Stimulated activated CD4-positive, alpha-beta T cell treated with anti-CD3 and anti-CD28 coated beads, TNF-alpha, amount 100 ng/mL, for 1 hour (primary cell): ENCODE measurements around the gene BAIAP2L1.
A peak's percentile ranks its signal among the peaks of the same experiment; 100 is the strongest.

Experiments used
- DNase-seq, 3 donors: peaks; one replicate each; pipeline ENCODE4 v3.0.0-alpha.2; 2020; ENCODE audit warnings: low read depth in 3 of 3, low spot score in 1 of 3

BAIAP2L1 gene

DNA sequence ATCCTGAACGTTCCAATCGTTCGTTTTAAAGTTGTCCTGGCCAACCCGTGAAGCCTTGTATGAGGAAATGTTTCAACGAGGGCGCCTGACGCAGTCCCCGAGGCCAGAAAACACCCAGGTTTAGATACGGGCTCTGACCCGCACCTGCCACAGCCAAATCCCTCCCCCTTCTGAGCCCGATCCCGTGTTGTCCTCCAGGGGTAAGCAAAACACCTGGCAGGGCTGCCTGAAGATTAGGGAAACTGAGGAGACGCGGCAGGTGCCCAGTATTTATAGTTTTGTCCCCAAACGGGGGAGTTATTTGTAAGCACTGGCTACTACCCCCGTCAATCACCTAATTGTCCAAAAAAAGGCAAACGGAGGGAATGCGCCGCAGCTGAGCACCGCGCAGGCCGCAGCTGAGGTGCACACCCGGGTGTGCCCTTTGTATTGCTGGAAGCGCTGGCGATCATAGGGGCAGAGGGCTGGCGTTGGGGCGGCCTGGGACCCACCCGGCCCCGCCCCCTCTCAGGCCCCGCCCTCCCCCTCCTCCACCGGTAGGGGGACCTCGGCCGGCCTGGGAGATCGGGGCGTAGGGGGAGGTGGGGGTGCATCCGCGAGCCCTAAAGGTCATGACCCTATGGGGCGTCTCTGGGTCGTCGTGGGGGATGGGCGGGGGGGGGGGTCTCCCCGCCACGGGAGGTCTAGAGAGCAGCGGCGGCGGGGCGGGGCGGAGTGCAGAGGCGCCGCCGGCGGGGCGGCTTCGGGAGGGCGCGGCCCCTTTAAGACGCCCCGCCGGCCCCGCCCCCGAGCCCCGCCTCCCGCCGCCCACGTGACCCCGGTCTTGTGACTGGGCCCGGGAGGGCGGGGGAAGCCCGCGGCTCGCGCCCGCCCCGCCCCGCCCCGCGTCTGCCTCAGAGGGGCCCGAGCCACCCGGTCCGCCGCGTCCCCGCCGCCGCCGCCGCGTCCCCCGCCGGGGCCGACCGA, 119.8 kb downstream of the BAIAP2L1 start, which contains the start of gene BRI3:
Gene BRI3, plus strand, starts transcription at position 896 of the 966 bp plus-strand sequence. CDS start 110 bp downstream, outside the sequence.
- peak; percentile 81 to 96 (median 83) for DNase-seq

GRCh38 chr7:98280296-98280695, 120.6 kb downstream of the BAIAP2L1 start:
- DNase-seq, result no peak

DNA sequence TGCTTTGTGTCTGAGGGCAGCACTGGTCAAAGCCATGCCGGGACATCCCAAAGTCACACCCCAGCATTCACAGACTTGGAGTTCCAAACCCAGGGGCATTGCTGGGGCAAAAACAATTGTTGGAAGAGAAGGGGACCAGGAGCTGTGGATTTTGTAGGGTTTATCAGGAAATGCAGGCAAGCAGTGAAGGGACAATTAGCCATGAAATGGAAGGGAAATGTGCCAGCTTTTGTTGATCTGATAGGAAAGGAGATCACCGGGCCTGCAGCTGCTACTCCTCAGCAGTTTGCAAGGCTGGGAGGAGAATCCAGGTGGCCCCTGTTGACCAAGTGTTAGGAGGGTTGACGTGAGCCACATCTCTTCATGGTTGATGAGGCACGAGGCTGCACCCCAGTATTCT, 122.0 kb downstream of the BAIAP2L1 start:
- no peak for DNase-seq

DNA sequence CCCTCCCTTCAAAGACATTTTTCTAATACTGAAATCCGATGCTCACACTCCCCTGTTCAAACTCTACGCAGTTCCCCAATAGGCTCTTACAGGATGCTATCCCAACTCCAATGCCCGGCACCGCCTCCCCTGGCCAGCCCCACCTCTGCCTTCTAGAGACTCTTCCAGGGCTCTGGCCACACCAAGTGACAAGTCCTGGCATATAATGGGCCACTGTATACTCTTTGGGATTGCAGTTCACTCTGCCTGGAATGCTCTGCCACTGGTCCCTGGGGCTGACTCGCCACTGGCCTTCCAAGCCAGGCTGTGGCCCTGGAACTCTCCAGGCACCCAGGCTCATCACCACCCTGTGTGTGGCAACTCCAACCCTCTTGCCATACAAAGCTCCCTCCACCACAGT, 122.5 kb downstream of the BAIAP2L1 start:
- no peak for DNase-seq

- no peak for DNase-seq
Observed at GRCh38 chr7:98276241-98276761, 124.6 kb downstream of the BAIAP2L1 start.

GRCh38 chr7:98267303-98267702, 133.6 kb downstream of the BAIAP2L1 start:
- DNase-seq, result no peak

DNA sequence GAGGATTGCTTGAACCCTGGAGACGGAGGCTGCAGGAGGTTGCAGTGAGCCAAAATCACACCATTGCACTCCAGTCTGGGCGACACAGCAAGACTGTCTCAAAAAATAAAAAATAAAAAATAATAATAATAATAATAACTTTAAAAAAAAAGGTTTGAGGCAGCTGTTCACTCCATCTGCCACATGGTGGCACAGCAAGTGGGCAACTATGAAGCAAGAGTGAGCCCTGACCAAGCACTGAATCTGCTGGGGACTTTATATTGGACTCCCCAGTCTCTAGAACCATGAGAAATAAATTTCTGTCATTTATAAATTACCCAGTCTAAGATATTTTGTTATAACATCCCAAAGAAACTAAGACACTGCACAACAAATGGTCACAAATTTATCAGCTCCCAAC, 134.1 kb downstream of the BAIAP2L1 start:
- no peak for DNase-seq

DNA sequence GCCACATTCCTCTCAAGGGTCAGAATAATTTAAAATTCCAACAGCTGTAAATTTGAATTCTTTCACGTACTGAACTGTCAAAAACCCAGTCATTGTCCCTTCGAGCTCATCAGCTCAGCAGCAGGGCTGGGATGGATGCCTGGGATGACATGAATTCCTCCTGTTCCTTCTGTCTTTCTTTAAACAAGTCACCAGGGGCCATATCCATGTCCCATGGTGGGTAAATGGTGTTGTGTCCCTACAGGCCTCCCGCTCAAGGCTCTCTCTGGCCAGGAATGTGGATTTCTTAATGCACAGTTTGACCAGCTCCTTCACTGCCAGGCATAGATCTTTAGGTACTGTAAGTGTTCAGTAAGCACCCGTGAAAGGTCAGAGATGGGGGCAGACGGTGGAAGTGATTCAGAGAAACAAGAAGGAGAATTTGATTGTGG, 135.0 kb downstream of the BAIAP2L1 start:
- no peak for DNase-seq

DNA sequence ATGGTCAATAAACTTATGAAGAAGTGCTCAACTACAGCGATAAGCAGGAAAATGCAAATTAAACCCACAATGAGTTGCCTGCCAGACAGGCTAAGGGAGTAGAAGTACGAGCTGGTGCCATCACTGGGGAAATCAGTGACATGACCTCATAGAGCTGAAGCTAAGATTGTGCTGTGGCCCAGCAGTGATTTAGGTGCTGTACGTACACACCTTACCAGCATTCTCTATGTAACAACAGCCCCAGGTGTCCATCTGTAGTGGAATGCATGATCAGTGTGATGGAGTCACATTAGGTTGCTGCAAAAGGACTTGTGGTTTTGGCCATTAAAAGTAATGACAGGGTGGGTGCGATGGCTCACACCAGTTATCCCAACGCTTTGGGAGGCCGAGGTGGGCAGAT, 143.2 kb downstream of the BAIAP2L1 start:
- no peak for DNase-seq

DNA sequence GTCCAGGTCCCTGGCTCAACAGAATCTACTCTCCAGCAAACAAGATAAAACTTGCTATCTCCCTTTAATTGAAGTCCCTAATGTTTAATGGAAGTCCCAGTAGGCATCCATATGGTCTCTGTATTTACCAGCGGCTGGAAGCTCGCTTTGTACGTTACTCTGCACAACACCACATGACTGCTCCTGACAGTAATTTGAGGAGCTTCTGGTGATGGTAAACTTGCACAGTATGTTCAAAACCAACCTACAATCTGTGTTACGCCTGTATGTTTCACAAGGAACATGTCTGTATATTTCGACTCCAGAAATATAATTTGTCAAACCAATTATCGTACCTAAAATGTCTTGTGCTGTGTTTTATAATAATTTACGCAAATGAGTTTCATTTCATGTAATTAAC, 144.5 kb downstream of the BAIAP2L1 start:
- DNase-seq, result no peak

DNA sequence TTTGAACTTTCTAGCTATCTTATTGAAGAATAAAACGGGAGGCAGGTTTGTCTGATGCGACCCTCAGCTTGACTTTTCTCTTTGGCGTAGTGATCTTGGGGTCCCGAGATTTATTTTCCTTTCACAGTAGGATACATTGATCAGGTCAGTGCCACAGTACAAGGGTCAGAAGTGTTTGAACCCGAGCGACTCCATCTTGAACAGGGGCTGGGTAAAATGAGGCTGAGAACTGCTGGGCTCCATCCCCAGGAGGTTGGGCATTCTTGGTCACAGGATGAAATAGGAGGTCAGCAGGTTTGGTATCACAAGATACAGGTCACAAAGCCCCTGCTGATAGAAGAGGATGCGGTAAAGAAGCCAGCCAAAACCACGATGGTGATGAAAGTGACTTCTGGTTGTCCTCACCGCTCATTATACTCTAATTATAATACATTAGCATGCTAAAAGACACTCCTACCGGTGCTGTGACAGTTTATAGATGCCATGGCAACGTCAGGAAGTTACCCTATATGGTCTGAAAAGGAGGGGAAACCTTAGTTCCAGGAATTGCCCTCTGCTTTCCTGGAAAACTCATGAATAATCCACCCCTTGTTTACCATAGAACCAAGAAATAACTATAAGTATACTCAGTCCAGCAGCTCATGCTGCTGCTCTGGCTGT, 145.8 kb downstream of the BAIAP2L1 start:
- no peak for DNase-seq

DNA sequence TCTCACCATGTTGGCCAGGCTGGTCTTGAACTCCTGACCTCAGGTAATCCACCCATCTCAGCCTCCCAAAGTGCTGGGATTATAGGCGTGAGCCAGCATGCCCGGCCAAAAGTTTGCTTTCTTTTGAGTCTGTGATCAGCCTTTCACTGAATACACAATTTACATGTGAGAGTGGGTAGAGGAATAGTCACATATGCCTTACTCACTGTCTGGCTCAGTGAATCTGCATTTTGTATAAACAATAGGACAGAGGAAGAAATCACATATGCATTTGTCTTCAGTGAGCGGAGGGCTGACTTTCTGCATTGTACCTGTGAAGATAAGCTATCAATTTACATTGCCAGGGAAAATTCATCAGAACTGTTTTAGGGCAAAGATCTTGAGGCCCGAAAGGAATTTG, 146.4 kb downstream of the BAIAP2L1 start:
- DNase-seq, result no peak

DNA sequence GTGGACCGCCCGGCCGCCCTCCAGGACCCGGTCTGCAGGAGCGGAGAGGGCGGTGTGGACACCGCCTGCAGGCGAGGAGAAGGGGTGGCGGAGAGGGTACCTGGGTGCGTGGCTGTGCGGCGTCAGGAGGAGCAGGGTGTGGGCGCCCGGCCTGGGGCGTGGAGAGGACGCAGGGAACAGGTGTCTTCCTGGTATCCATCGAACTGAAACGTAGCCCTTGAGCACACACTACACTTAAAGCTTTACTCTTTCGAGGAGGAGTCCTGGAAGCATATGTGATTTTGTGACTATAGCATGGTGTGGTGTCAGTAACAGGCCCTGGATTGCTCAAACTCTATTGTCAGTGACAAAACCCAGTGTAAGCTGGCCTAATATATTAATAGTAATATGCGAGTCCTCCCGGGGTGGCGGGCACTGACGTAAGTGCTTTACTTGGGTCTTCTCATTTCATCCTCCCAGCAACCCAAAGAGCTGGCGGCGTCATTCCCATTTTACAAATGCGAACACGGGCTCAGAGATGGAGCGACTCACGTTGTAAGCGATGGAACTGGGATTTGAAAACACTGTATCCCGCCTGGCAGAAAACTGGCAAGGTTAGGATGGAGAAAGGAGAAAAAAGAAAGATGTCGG, 148.3 kb downstream of the BAIAP2L1 start:
- DNase-seq, result no peak

DNA sequence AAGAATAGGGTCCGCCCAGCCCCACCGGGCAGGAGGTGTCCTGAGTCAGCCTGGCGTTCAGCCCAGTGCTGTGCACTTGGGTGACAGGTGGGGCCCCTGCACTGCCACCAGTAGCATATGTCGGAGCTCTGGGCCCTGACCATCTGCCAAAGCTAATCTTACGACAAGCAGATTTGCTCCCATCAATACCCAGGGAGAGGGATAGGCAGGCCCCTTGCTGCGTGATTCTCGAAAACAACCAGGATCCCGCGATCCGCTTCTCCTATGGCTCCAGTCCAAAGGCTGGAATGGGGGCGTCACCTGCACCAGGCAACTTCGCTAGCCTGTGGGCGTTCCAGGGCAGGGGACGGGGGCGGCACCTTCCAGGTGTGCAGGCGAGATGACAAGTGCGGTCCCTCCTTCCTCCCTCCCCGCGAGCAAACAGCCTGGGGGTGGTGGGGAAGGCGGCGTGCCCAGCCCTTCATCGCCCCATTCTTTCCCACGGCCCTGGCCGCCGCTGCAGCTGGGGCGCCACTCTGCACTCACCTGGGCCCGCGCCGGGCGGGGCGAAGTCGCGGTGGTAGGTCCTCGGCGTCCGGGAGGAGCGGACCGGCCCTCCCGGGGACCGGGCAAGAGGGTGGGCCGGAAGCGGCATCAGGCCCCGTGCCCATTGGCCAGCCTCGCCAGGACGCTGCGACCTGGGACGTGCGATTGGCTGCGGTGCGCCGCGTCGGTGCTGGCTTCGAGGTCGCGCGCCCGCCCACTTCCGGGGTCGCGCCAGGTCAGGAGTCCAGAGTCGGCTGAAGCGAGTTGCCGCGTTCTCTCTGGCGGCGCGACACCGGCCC, 149.1 kb downstream of the BAIAP2L1 start, which contains the start of gene TECPR1:
Gene TECPR1, minus strand, starts transcription at position 632 of the 824 bp plus-strand sequence. CDS start 6,086 bp downstream, outside the sequence.
- peak; percentile 59 to 71 (median 68) for DNase-seq

DNA sequence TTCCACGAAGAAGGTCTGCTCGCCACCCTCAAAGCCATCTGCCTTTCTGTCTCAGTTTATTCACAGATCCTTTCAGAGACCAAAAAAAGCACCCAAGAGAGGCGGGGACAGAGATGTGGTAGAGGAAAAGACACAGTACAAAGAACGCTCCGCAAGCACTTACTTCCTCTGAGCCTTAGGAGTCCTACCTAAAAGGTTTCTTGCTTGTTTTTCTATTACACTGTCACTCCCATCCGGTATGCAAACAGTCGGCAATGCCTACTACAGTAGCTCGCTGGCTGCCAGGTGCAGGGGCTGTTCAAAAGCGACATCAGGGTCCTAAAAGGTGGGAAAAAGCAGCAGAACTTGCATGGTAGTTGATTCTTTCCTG, 149.7 kb downstream of the BAIAP2L1 start:
- DNase-seq, result peak in 1 of 3 donors; percentile 12

DNA sequence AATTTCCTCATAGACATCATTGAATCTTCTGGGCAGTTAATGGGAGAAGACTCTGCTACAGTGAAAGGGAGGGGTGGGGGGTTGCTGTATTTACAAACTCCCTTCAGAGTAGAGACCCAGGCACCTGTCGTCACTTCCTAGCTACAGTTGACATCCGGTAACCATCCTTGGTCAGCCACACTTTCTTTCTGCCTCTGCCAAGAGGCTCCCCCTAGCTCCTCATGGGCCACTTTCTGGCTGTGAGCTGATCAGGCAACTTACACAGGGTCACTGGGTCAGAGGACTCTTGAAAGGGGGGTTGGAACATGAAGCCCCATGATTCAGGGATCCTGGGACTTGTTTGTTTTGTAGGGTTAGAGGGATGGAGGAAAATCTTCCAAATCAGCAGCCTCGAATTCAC, 150.1 kb downstream of the BAIAP2L1 start:
- no peak for DNase-seq

- DNase-seq, result no peak
Observed at GRCh38 chr7:98249106-98249505, 151.8 kb downstream of the BAIAP2L1 start.

GRCh38 chr7:98248156-98248555, 152.7 kb downstream of the BAIAP2L1 start:
- DNase-seq, result no peak

GRCh38 chr7:98244871-98245270, 156.0 kb downstream of the BAIAP2L1 start:
- DNase-seq, result no peak

GRCh38 chr7:98242934-98243333, 158.0 kb downstream of the BAIAP2L1 start:
- DNase-seq, result no peak
